GM12878 (cell line): ENCODE measurements around the gene RASA4B. TPM values are rescaled to one million over a fixed set of nuclear protein-coding genes. Genes with fewer than 3 reads are reported as not detected.

Experiments
- ATAC-seq: fragments of 200-7000 bp; cut with Tn5 transposase; 3 replicates; pipeline ENCODE4 v1.9.1; 2020; ENCODE audit warnings: mild to moderate bottlenecking, moderate library complexity
- BruUV-seq: library from RNA; stranded (reverse); fragments of 400-500 nt; replicated peaks from 2 replicates; lab custom pipeline; 2021; lab: Mats Ljungman, UMichigan
- CTCF ChIA-PET: fragments of 300-600 bp; sonication (Branson Sonifier 250); formaldehyde crosslinking; extraction: SDS; loops from one replicate; lab custom pipeline; 2021; ENCODE audit warnings: inconsistent platforms; lab: Yijun Ruan, JAX
- POLR2A ChIA-PET: fragments of 350-600 bp; formaldehyde crosslinking; extraction: SDS; loops from one replicate; lab custom pipeline; 2021; ENCODE audit warnings: inconsistent platforms; lab: Charles Lee
- RAD21 ChIA-PET: fragments of 300-600 bp; sonication (Branson Sonifier 250); formaldehyde crosslinking; loops from one replicate; lab custom pipeline; 2023; ENCODE audit warnings: antibody characterized with exemption; ENCODE audit not compliant: unreplicated experiment; lab: Charles Lee
- SMC1A ChIA-PET: fragments of 300-600 bp; sonication (Branson Sonifier 250); formaldehyde crosslinking; loops from one replicate; lab custom pipeline; 2023; ENCODE audit not compliant: unreplicated experiment, uncharacterized antibody; lab: Charles Lee
- DNase-seq: peaks from one replicate; pipeline ENCODE4 v3.0.0-alpha.2; 2011; ENCODE audit warnings: low read depth, low spot score
- FAIRE-seq: peaks from 3 replicates; lab custom pipeline; 2011; peaks lifted over from hg19 to GRCh38; lab: Jason Lieb, UNC
- H2AFZ ChIP-seq: 2 replicates; pipeline ENCODE4 v1.6.0; 2011; ENCODE audit warnings: low read depth, low read length, control low read depth; ENCODE audit not compliant: control insufficient read depth
- H3K27ac ChIP-seq: 2 replicates; pipeline ENCODE4 v1.5.1; 2011; ENCODE audit warnings: control low read depth; ENCODE audit not compliant: control insufficient read depth, insufficient read depth
- H3K27me3 ChIP-seq, 2 experiments: replicated peaks in 1 of 2; 2 replicates each; pipeline versions ENCODE4 v1.6.0 to v1.6.1; 2011; ENCODE audit warnings: low read length in 1 of 2; ENCODE audit not compliant: control insufficient read depth in 2 of 2, insufficient read depth in 2 of 2
- H3K36me3 ChIP-seq, 2 experiments: 2 replicates each; pipeline ENCODE4 v1.5.1; 2011; ENCODE audit warnings: low read length in 1 of 2; ENCODE audit not compliant: control insufficient read depth in 2 of 2, insufficient read depth in 2 of 2
- H3K4me1 ChIP-seq: 2 replicates; pipeline ENCODE4 v1.6.1; 2011; ENCODE audit warnings: mild to moderate bottlenecking, low read length, moderate library complexity, mixed read lengths; ENCODE audit not compliant: control insufficient read depth, insufficient read depth
- H3K4me2 ChIP-seq: 2 replicates; pipeline ENCODE4 v1.6.0; 2011; ENCODE audit warnings: control low read depth; ENCODE audit not compliant: control insufficient read depth, insufficient read depth
- H3K4me3 ChIP-seq: fragments of 200-600 bp; sonication (generic); 2 replicates; pipeline ENCODE4 v1.5.1; 2016
- H3K79me2 ChIP-seq: 2 replicates; pipeline ENCODE4 v1.6.0; 2011; ENCODE audit warnings: low read length; ENCODE audit not compliant: control insufficient read depth, insufficient read depth
- H3K9ac ChIP-seq: 2 replicates; pipeline ENCODE4 v1.8.0; 2011; ENCODE audit warnings: low read length, control low read depth, mixed read lengths; ENCODE audit not compliant: control insufficient read depth, insufficient read depth
- H3K9me3 ChIP-seq: replicated peaks from 3 replicates; pipeline ENCODE4 v1.5.1; 2011; ENCODE audit warnings: mild to moderate bottlenecking, low read length; ENCODE audit not compliant: control insufficient read depth, insufficient read depth
- H4K20me1 ChIP-seq: 2 replicates; pipeline ENCODE4 v1.6.0; 2011; ENCODE audit not compliant: control insufficient read depth, insufficient read depth
- E2F8 ChIP-seq: fragments of 450-650 bp; IDR thresholded peaks from 2 replicates; pipeline ENCODE4 v1.6.1; 2018; ENCODE audit warnings: mild to moderate bottlenecking, low read depth, moderate library complexity; ENCODE audit not compliant: partially characterized antibody
- EED ChIP-seq: sonication (generic); IDR thresholded peaks from 2 replicates; pipeline ENCODE4 v1.6.1; 2016; ENCODE audit warnings: antibody characterized with exemption, low read depth
- GABPA ChIP-seq: IDR thresholded peaks from 2 replicates; pipeline ENCODE4 v1.6.1; 2014; ENCODE audit warnings: antibody characterized with exemption, low read depth, mild to moderate bottlenecking, inconsistent platforms
- JUNB ChIP-seq: IDR thresholded peaks from 2 replicates; pipeline ENCODE4 v1.6.1; 2016; ENCODE audit warnings: antibody characterized with exemption, mild to moderate bottlenecking
- KAT2A ChIP-seq: conservative IDR thresholded peaks from 2 replicates; pipeline ENCODE4 v1.6.1; 2011; ENCODE audit warnings: low read depth, low read length; ENCODE audit not compliant: control insufficient read depth
- NR2C2 ChIP-seq: IDR thresholded peaks from 2 replicates; pipeline ENCODE4 v1.6.1; 2011; ENCODE audit warnings: borderline replicate concordance, low read depth; ENCODE audit not compliant: control insufficient read depth, insufficient read length
- SREBF2 ChIP-seq: IDR thresholded peaks from 2 replicates; pipeline ENCODE4 v1.6.1; 2012; ENCODE audit warnings: mild to moderate bottlenecking, low read length
- SUZ12 ChIP-seq: fragments of 200-600 bp; sonication (generic); IDR thresholded peaks from one replicate; pipeline ENCODE4 v1.6.1; 2018; ENCODE audit warnings: antibody characterized with exemption, mild to moderate bottlenecking; ENCODE audit not compliant: unreplicated experiment
- TCF12 ChIP-seq: IDR thresholded peaks from 2 replicates; pipeline ENCODE4 v1.6.1; 2011; ENCODE audit warnings: low read depth, mild to moderate bottlenecking, low read length
- ZNF24 ChIP-seq: fragments of 450-650 bp; IDR thresholded peaks from 2 replicates; pipeline ENCODE4 v1.6.1; 2017; ENCODE audit warnings: antibody characterized with exemption, mild to moderate bottlenecking
- WGBS: methylation state at CpG from one replicate; pipeline ENCODE4 v1.1.6; 2016; ENCODE audit warnings: low lambda C conversion rate; ENCODE audit not compliant: insufficient replicate concordance, insufficient coverage; ENCODE audit errors: missing lambda C conversion rate; 5-methylcytosine and 5-hydroxymethylcytosine counted together
- in situ Hi-C: fragments of 300-500 bp; cut with MboI; formaldehyde crosslinking; loops from 9 replicates; pipeline ENCODE4 v1.14.3; 2018; ENCODE audit warnings: mixed read lengths
- intact Hi-C: fragments of 100-400 bp; cut with micrococcal nuclease; formaldehyde crosslinking; loops from one replicate; pipeline ENCODE4 v1.14.2; 2022; ENCODE audit not compliant: unreplicated experiment
- polyA plus RNA-seq, 11 experiments: library from polyadenylated mRNA; depleted of rRNA in 4 of 11; unstranded in 6 of 11; stranded (reverse) in 5 of 11; fragments of >200 nt; fragmentation: Nextera tagmentation in 4 of 11; fragmentation: Illumina TruSeq in 1 of 11; extraction: Ambion mirVana in 4 of 11; extraction: Trizol in 1 of 11; gene quantifications; 1 replicate in 1 of 11; 2 replicates in 10 of 11; pipeline versions ENCODE4 v1.2.1 to v1.2.3, GENCODE V29; 2011 to 2016; ENCODE audit warnings: inconsistent platforms in 2 of 11, missing spikeins in 2 of 11, low read depth in 1 of 11
- total RNA-seq, 4 experiments: library from RNA; depleted of rRNA in 3 of 4; stranded (reverse); fragments of >200 nt in 3 of 4; fragmentation: Illumina TruSeq in 1 of 4; extraction: Trizol in 1 of 4; gene quantifications; 2 replicates each; pipeline versions ENCODE4 v1.2.1 to v1.2.3, GENCODE V29; 2013 to 2021

Gene RASA4B
- total and polyA plus RNA-seq, 10 of the 15 experiments (the other 5 are each of a cell fraction or from before 2014, with no cell fraction given): 0.10 to 16.4 (median 6.4) TPM

GRCh38 chr7:102457352-102457924 lies 60.1 kb downstream of the RASA4B start:
- Histone ChIP-seq H3K4me3 (no peak overlapping the region), H4K20me1 (no peaks in the 10 kb centered on the region), H3K9me3 (no peaks in the 10 kb centered on the region), H3K27me3 (no peaks in the 10 kb centered on the region), H2AFZ (no peak overlapping the region), H3K79me2 (peaks cover 4% of the 10 kb centered on the region; the same call in 1 of the 2 replicates), H3K27ac (no peak overlapping the region), H3K9ac (no peak overlapping the region), H3K4me1 (no peaks in the 10 kb centered on the region), H3K4me2 (no peak overlapping the region), H3K36me3 (peaks cover 11% of the 10 kb centered on the region in 2 experiments)
- FAIRE-seq (no peak), ATAC-seq (no peak), DNase-seq (no peak)
- TF ChIP-seq SREBF2 (no peak), TCF12 (no peak), KAT2A (no peak), SUZ12 (no peak), ZNF24 (no peak)
- in situ Hi-C loops (loop anchor here (10.0 kb wide), 1 partner anchor 53 kb away; no protein-coding TSS in a partner anchor), intact Hi-C loops (no loop called here)
- POLR2A ChIA-PET: no interaction called here
- RAD21 ChIA-PET: interaction anchor here (1.5 kb wide), 1 partner anchor 9 kb away, joined by 3 read pairs; no protein-coding TSS in a partner anchor
- SMC1A ChIA-PET: no interaction called here
- BruUV-seq: no TSS peak
- CTCF ChIA-PET: interaction anchor here (3.2 kb wide), 1 partner anchor 53 kb away, joined by 14 read pairs; no protein-coding TSS in a partner anchor
- 94% methylated on average over 40 of the region's 40 CpGs for WGBS

GRCh38 chr7:102456327-102456726 lies 61.2 kb downstream of the RASA4B start:
- no peak for TF ChIP-seq NR2C2
- no peak for TF ChIP-seq EED
- TF ChIP-seq GABPA: no peak
- no peak for TF ChIP-seq JUNB
- TF ChIP-seq E2F8: no peak
- H3K27ac ChIP-seq: no peak overlapping the region
- SMC1A ChIA-PET: interaction anchor here (0.9 kb wide), 1 partner anchor 32 kb away, joined by 3 read pairs; no protein-coding TSS in a partner anchor
- no peaks in the 10 kb centered on the region for H3K9me3 ChIP-seq
- H2AFZ ChIP-seq: no peak overlapping the region
- H3K9ac ChIP-seq: no peak overlapping the region
- ATAC-seq: no peak
- in situ Hi-C loops (loop anchor here (10.0 kb wide), 1 partner anchor 52 kb away; no protein-coding TSS in a partner anchor), intact Hi-C loops (no loop called here)
- RAD21 ChIA-PET: interaction anchor here (1.5 kb wide), 1 partner anchor 10 kb away, joined by 3 read pairs; no protein-coding TSS in a partner anchor
- H3K79me2 ChIP-seq: no peaks in the 10 kb centered on the region
- DNase-seq: no peak
- H3K4me1 ChIP-seq: no peaks in the 10 kb centered on the region
- H3K36me3 ChIP-seq: peaks cover 11% of the 10 kb centered on the region in 2 experiments
- no peak for FAIRE-seq
- H3K4me2 ChIP-seq: no peak overlapping the region
- WGBS: 95% methylated on average over 10 of the region's 10 CpGs
- POLR2A ChIA-PET: no interaction called here
- no TSS peak for BruUV-seq
- H3K27me3 ChIP-seq: no peaks in the 10 kb centered on the region
- no peak overlapping the region for H3K4me3 ChIP-seq
- H4K20me1 ChIP-seq: no peaks in the 10 kb centered on the region
- CTCF ChIA-PET: interaction anchor here (0.5 to 3.2 kb wide), 4 partner anchors 10 to 52 kb away, joined by 3 to 14 read pairs (median 4); no protein-coding TSS in a partner anchor
